SU-DHL-6 (cell line): ENCODE data around the gene SLC16A6.
"Not testable (repeated sequence)": the region's sequence is repeated elsewhere in the genome, so short reads cannot be mapped to it uniquely, and the experiment has no call there.

Experiments
- H2AFZ ChIP-seq: fragments of 200-600 bp; sonication (generic); 2 replicates; pipeline ENCODE4 v1.6.1; 2014; ENCODE audit warnings: low read depth, mild to moderate bottlenecking, moderate library complexity, mixed read lengths, antibody characterized with exemption, low read length; ENCODE audit not compliant: severe bottlenecking
- H3F3A ChIP-seq: fragments of 200-600 bp; shearing (Covaris generic); 2 replicates; pipeline ENCODE4 v1.6.0; 2016; ENCODE audit warnings: antibody characterized with exemption, mild to moderate bottlenecking; ENCODE audit not compliant: insufficient read depth
- H3K27ac ChIP-seq: fragments of 200-600 bp; sonication (generic); 2 replicates; pipeline ENCODE4 v1.5.1; 2016; ENCODE audit warnings: low read depth, mild to moderate bottlenecking, low read length, moderate library complexity, mixed read lengths
- H3K27me3 ChIP-seq: fragments of 200-600 bp; sonication (generic), shearing (Covaris generic); 2 replicates; pipeline ENCODE4 v1.6.0; 2014; ENCODE audit warnings: mild to moderate bottlenecking, low read length
- H3K36me3 ChIP-seq: fragments of 200-600 bp; sonication (generic); 2 replicates; pipeline ENCODE4 v1.6.1; 2014; ENCODE audit warnings: mild to moderate bottlenecking, low read length, mixed read lengths
- H3K4me2 ChIP-seq: fragments of 300-600, 200-600 bp; shearing (Covaris generic), sonication (generic); 2 replicates; pipeline ENCODE4 v1.6.0; 2014; ENCODE audit warnings: low read length, low read depth, mild to moderate bottlenecking; ENCODE audit not compliant: poor library complexity, severe bottlenecking
- H3K4me3 ChIP-seq: fragments of 200-600 bp; sonication (generic); 2 replicates; pipeline ENCODE4 v1.5.1; 2014; ENCODE audit warnings: antibody characterized with exemption, low read length, mild to moderate bottlenecking, mixed read lengths; ENCODE audit not compliant: insufficient read depth, poor library complexity, severe bottlenecking
- H3K79me2 ChIP-seq: fragments of 200-600 bp; sonication (generic); 2 replicates; pipeline ENCODE4 v1.6.1; 2014; ENCODE audit warnings: mild to moderate bottlenecking, low read length, moderate library complexity; ENCODE audit not compliant: insufficient read depth
- H3K9ac ChIP-seq: fragments of 200-600 bp; sonication (generic); 2 replicates; pipeline ENCODE4 v1.7.0; 2014; ENCODE audit warnings: mild to moderate bottlenecking, low read length
- H3K9me2 ChIP-seq: fragments of 200-600 bp; sonication (generic); replicated peaks from 2 replicates; pipeline ENCODE4 v1.6.1; 2014; ENCODE audit warnings: low read length; ENCODE audit not compliant: insufficient read depth
- H3K9me3 ChIP-seq: fragments of 200-600 bp; sonication (generic); 2 replicates; pipeline ENCODE4 v1.6.1; 2014; ENCODE audit warnings: low read length, mixed read lengths; ENCODE audit not compliant: insufficient read depth
- H4K20me1 ChIP-seq: fragments of 200-600 bp; sonication (generic); 2 replicates; pipeline ENCODE4 v1.6.1; 2014; ENCODE audit warnings: low read depth, mild to moderate bottlenecking, antibody characterized with exemption, low read length, moderate library complexity, mixed read lengths
- EZH2phosphoT487 ChIP-seq: fragments of 200-600 bp; sonication (generic), shearing (Covaris generic); conservative IDR thresholded peaks from 2 replicates; pipeline ENCODE4 v1.6.1; 2018; ENCODE audit warnings: mild to moderate bottlenecking, antibody characterized with exemption, low read length, moderate library complexity, mixed read lengths
- TF ChIP-seq, protein P1 (sequence below): fragments of 200-600 bp; sonication (generic); IDR thresholded peaks from one replicate; pipeline ENCODE4 v1.5.1; 2017; ENCODE audit warnings: antibody characterized with exemption, mild to moderate bottlenecking, low read length, moderate library complexity; ENCODE audit not compliant: insufficient read depth, poor library complexity, severe bottlenecking

The SLC16A6 gene

DNA sequence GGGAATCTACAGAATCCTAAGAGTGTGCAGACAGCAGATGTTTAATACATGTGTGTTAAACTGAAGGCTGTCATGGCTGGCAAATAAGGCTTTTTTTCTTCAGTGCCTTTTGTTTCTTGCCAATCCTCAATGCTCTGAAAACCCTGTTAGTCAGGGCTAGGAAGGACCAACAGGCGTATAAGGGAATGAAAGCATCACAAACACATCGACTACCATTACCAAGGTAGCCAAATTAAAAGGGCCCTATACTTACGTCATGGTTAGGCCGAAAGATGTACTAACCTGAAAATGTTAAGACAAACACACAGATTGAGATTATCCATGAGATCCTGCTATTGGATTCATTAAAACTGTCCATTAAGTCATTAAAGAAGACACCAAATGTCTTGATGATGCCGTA is 13.1 kb downstream of the SLC16A6 start:
- Histone ChIP-seq H3K36me3 (peaks cover 62% of the 10 kb centered on the region), H3K27ac (no peak overlapping the region), H3K9ac (no peak overlapping the region), H3K9me3 (no peaks in the 10 kb centered on the region), H2AFZ (no peak overlapping the region), H4K20me1 (peaks cover 15% of the 10 kb centered on the region; the same call in 1 of the 2 replicates), H3K79me2 (peaks cover 75% of the 10 kb centered on the region), H3K27me3 (no peaks in the 10 kb centered on the region), H3K4me2 (no peak overlapping the region), H3K9me2 (no peaks in the 10 kb centered on the region), H3F3A (peaks cover 14% of the 10 kb centered on the region; the same call in 1 of the 2 replicates), H3K4me3 (no peak overlapping the region)
- TF ChIP-seq, protein P1, sequence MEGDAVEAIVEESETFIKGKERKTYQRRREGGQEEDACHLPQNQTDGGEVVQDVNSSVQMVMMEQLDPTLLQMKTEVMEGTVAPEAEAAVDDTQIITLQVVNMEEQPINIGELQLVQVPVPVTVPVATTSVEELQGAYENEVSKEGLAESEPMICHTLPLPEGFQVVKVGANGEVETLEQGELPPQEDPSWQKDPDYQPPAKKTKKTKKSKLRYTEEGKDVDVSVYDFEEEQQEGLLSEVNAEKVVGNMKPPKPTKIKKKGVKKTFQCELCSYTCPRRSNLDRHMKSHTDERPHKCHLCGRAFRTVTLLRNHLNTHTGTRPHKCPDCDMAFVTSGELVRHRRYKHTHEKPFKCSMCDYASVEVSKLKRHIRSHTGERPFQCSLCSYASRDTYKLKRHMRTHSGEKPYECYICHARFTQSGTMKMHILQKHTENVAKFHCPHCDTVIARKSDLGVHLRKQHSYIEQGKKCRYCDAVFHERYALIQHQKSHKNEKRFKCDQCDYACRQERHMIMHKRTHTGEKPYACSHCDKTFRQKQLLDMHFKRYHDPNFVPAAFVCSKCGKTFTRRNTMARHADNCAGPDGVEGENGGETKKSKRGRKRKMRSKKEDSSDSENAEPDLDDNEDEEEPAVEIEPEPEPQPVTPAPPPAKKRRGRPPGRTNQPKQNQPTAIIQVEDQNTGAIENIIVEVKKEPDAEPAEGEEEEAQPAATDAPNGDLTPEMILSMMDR: no peak
- TF ChIP-seq EZH2phosphoT487: no peak

DNA sequence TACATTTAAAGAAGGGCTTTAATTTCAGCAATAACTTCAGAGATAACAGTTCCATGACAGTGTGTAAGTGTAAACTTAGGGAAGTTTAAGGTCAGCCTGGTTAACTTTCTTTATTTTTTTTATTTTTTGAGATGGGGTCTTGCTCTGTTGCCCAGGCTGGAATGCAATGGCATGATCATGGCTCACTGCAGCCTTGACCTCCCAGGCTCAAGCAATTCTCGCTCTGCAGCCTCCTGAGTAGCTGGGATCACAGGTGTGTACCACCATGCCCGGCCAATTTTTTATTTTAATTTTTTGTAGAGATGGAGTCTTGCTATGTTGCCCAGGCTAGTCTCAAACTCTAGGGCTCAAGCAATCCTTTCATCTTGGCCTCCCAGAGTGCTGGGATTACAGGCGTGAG is 14.6 kb downstream of the SLC16A6 start:
- not testable (repeated sequence) for H3K27me3 ChIP-seq, H3K4me2 ChIP-seq, H3K4me3 ChIP-seq, H3K9ac ChIP-seq, H3K9me2 ChIP-seq, H3K9me3 ChIP-seq, H3K27ac ChIP-seq, H2AFZ ChIP-seq
- peaks cover 17% of the 10 kb centered on the region; the same call in 1 of the 2 replicates for H3F3A ChIP-seq
- peaks cover 15% of the 10 kb centered on the region; the same call in 1 of the 2 replicates for H4K20me1 ChIP-seq
- peaks cover 71% of the 10 kb centered on the region for H3K36me3 ChIP-seq
- H3K79me2 ChIP-seq: peaks cover 75% of the 10 kb centered on the region

GRCh38 chr17:68273722-68274121 is 17.2 kb downstream of the SLC16A6 start:
- Histone ChIP-seq H2AFZ (no peak overlapping the region), H3K9me2 (no peaks in the 10 kb centered on the region), H3K9ac (no peak overlapping the region), H3F3A (peaks cover 18% of the 10 kb centered on the region), H3K9me3 (no peaks in the 10 kb centered on the region), H4K20me1 (peaks cover 7% of the 10 kb centered on the region; the same call in 1 of the 2 replicates), H3K79me2 (peaks cover 54% of the 10 kb centered on the region), H3K4me2 (no peak overlapping the region), H3K27ac (no peak overlapping the region), H3K4me3 (no peak overlapping the region), H3K36me3 (peaks cover 59% of the 10 kb centered on the region), H3K27me3 (no peaks in the 10 kb centered on the region)
- TF ChIP-seq EZH2phosphoT487: no peak
- TF ChIP-seq, protein P1: no peak

DNA sequence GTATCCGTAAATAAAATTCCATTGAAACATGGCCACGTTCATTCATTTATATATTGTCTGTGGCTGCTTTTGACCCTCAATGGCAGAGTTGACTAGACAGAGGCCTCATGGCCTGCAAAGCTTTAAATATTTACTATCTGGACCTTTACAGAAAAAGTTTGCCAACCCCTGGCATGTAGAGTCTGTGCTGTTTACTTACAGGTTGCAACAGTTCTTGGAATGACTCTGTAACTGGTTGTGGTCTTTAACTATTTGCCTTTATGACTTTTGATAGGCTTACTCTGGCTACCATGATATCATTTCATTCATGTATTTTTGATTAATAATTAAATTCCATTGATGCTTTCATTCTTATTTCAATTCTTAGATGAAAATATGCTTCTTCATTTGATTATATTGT is 25.1 kb downstream of the SLC16A6 start:
- not testable (repeated sequence) for H3K4me3 ChIP-seq, H4K20me1 ChIP-seq, H3K27me3 ChIP-seq, H3K9me3 ChIP-seq, H2AFZ ChIP-seq, H3K27ac ChIP-seq, H3K4me2 ChIP-seq, H3K79me2 ChIP-seq, H3K9ac ChIP-seq, H3K9me2 ChIP-seq
- Histone ChIP-seq H3F3A (peaks cover 53% of the 10 kb centered on the region), H3K36me3 (peaks cover 24% of the 10 kb centered on the region)
